Suprapubic skin (tissue), 4 donors: ENCODE results near the gene KIF13A. TPM values are rescaled to one million over a fixed set of nuclear protein-coding genes. Genes with fewer than 3 reads are reported as not detected.

ENCODE experiments used
- DNase-seq, 2 donors: peaks; one replicate each; pipeline ENCODE4 v3.0.0-alpha.2; 2019; ENCODE audit warnings: low spot score in 2 of 2
- H3K27ac ChIP-seq: fragments of 200-600 bp; sonication (generic); one replicate; pipeline ENCODE4 v1.5.1; 2019
- H3K27me3 ChIP-seq: fragments of 200-600 bp; sonication (generic); one replicate; pipeline ENCODE4 v1.5.1; 2019
- H3K36me3 ChIP-seq: fragments of 200-600 bp; sonication (generic); one replicate; pipeline ENCODE4 v1.5.1; 2019
- H3K4me1 ChIP-seq: fragments of 200-600 bp; sonication (generic); one replicate; pipeline ENCODE4 v1.5.1; 2019
- H3K4me3 ChIP-seq: fragments of 200-600 bp; sonication (generic); one replicate; pipeline ENCODE4 v1.5.1; 2019; ENCODE audit warnings: mild to moderate bottlenecking
- H3K9me3 ChIP-seq: fragments of 200-600 bp; sonication (generic); one replicate; pipeline ENCODE4 v1.5.1; 2019
- CTCF ChIP-seq, 2 donors: fragments of 200-600 bp in 1 of 2; fragments of 450-650 bp in 1 of 2; sonication (generic) in 1 of 2; IDR thresholded peaks; one replicate each; pipeline ENCODE4 v1.5.1; 2016 to 2019; ENCODE audit warnings: antibody characterized with exemption in 2 of 2, mild to moderate bottlenecking in 1 of 2, moderate library complexity in 1 of 2
- EP300 ChIP-seq: sonication (generic); formaldehyde crosslinking; IDR thresholded peaks from one replicate; pipeline ENCODE4 v1.6.1; 2017; ENCODE audit warnings: antibody characterized with exemption
- POLR2A ChIP-seq, 2 donors: fragments of 450-650 bp; IDR thresholded peaks; one replicate each; pipeline ENCODE4 v1.6.1; 2017; ENCODE audit warnings: antibody characterized with exemption in 2 of 2, mild to moderate bottlenecking in 2 of 2, moderate library complexity in 2 of 2
- POLR2AphosphoS5 ChIP-seq, 3 donors: sonication (generic); formaldehyde crosslinking; IDR thresholded peaks; one replicate each; pipeline ENCODE4 v1.6.1; 2017; ENCODE audit warnings: antibody characterized with exemption in 3 of 3
- WGBS: methylation state at CpG from one replicate; pipeline ENCODE4 v1.1.5; 2018; 5-methylcytosine and 5-hydroxymethylcytosine counted together
- total RNA-seq, 4 donors: library from RNA; depleted of rRNA; stranded (reverse); fragments of >200 nt; gene quantifications; one replicate each; pipeline ENCODE4 v1.1.0, GENCODE V29; 2016

KIF13A gene
- total RNA-seq, 4 donors from 2014 or later: 73.0 to 91.9 (median 78.9) TPM

DNA sequence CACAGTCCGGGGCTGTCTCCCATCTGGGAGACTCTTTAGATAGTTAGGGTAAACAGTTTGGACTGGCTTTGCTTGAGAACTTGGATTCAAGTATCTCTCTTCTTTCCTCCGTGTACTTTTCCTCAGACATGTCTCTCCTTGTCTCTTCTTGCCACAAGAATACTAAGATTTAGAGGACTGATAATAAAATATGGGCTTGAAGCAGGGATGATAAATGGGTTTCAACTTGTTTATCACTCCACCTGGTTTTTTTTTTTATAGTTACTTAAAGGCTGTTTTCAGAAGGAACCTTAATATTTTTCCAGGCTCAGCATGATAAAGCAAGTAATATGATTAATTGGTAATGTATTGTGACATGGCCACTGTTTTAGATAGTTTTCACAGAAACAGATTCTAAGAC is 40.9 kb upstream of the KIF13A start:
- H3K4me3 ChIP-seq: no peak overlapping the region
- H3K4me1 ChIP-seq: peaks cover 10% of the 10 kb centered on the region
- no peaks in the 10 kb centered on the region for H3K27me3 ChIP-seq
- no peak for TF ChIP-seq POLR2AphosphoS5 (IDR thresholded peaks at IDR 0.05)
- no peak for TF ChIP-seq EP300
- TF ChIP-seq CTCF (IDR thresholded peaks at IDR 0.05): no peak
- TF ChIP-seq POLR2A (IDR thresholded peaks at IDR 0.05): no peak
- no peaks in the 10 kb centered on the region for H3K36me3 ChIP-seq
- 42% methylated on average over 2 of the region's 2 CpGs for WGBS
- DNase-seq: no peak
- H3K27ac ChIP-seq: peak overlapping the region; percentile 65
- no peaks in the 10 kb centered on the region for H3K9me3 ChIP-seq

- TF ChIP-seq EP300 (no peak), POLR2AphosphoS5 (IDR thresholded peaks at IDR 0.05) (no peak), POLR2A (IDR thresholded peaks at IDR 0.05) (no peak), CTCF (IDR thresholded peaks at IDR 0.05) (no peak)
These were observed 38.2 kb upstream of the KIF13A start for GRCh38 chr6:18025596-18025995.

GRCh38 chr6:18024876-18025275 is 37.4 kb upstream of the KIF13A start:
- no peaks in the 10 kb centered on the region for H3K36me3 ChIP-seq
- no peak for DNase-seq
- no peaks in the 10 kb centered on the region for H3K9me3 ChIP-seq
- H3K27ac ChIP-seq: no peak overlapping the region
- H3K4me3 ChIP-seq: no peak overlapping the region
- no peaks in the 10 kb centered on the region for H3K27me3 ChIP-seq
- no peak for TF ChIP-seq CTCF (IDR thresholded peaks at IDR 0.05)
- TF ChIP-seq POLR2A (IDR thresholded peaks at IDR 0.05): no peak
- TF ChIP-seq POLR2AphosphoS5 (IDR thresholded peaks at IDR 0.05): no peak
- no peak for TF ChIP-seq EP300
- WGBS: 91% methylated on average over 5 of the region's 5 CpGs
- H3K4me1 ChIP-seq: peaks cover 22% of the 10 kb centered on the region

More at GRCh38 chr6:18025596-18025995, 38.2 kb upstream of the KIF13A start:
- no peaks in the 10 kb centered on the region for H3K36me3 ChIP-seq
- H3K4me3 ChIP-seq: no peak overlapping the region
- WGBS: 90% methylated on average over 6 of the region's 6 CpGs
- H3K9me3 ChIP-seq: no peaks in the 10 kb centered on the region
- no peaks in the 10 kb centered on the region for H3K27me3 ChIP-seq
- no peak for DNase-seq
- peaks cover 22% of the 10 kb centered on the region for H3K4me1 ChIP-seq
- H3K27ac ChIP-seq: no peak overlapping the region

DNA sequence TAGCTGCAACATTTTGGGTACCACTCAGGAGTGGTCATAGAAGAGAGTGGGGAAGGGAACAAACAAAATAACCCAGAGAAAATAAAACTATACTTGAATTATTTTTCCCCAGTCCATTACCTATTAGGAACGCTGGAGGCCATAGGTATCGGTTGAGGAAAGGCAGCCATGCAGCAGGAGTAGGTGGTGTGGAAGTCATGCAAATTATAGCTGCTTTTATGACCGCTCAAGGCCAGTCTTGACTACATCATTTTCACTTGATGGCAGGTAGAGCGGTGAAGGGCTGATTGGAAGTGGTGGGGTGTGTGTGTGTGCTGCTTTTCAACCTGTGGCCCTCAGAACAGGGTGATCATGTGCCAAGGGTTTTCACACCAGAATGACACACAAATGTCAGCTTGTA is 36.5 kb upstream of the KIF13A start:
- no peaks in the 10 kb centered on the region for H3K27me3 ChIP-seq
- H3K4me3 ChIP-seq: no peak overlapping the region
- 92% methylated on average over 4 of the region's 4 CpGs for WGBS
- no peak overlapping the region for H3K27ac ChIP-seq
- H3K4me1 ChIP-seq: peaks cover 17% of the 10 kb centered on the region
- no peaks in the 10 kb centered on the region for H3K36me3 ChIP-seq
- DNase-seq: no peak
- no peaks in the 10 kb centered on the region for H3K9me3 ChIP-seq
- TF ChIP-seq POLR2A (IDR thresholded peaks at IDR 0.05): no peak
- TF ChIP-seq CTCF (IDR thresholded peaks at IDR 0.05): no peak
- TF ChIP-seq POLR2AphosphoS5 (IDR thresholded peaks at IDR 0.05): no peak
- no peak for TF ChIP-seq EP300

- TF ChIP-seq CTCF (IDR thresholded peaks at IDR 0.05) (no peak), POLR2AphosphoS5 (IDR thresholded peaks at IDR 0.05) (no peak), POLR2A (IDR thresholded peaks at IDR 0.05) (no peak), EP300 (no peak)
- 39% methylated on average over 11 of the region's 11 CpGs for WGBS
- no peak for DNase-seq
These were observed 35.2 kb upstream of the KIF13A start for GRCh38 chr6:18022398-18023231.

More at GRCh38 chr6:18022398-18023231, 35.2 kb upstream of the KIF13A start:
- no peaks in the 10 kb centered on the region for H3K27me3 ChIP-seq
- peaks cover 13% of the 10 kb centered on the region for H3K4me1 ChIP-seq
- peak overlapping the region; percentile 10 for H3K27ac ChIP-seq
- H3K36me3 ChIP-seq: no peaks in the 10 kb centered on the region
- H3K9me3 ChIP-seq: no peaks in the 10 kb centered on the region
- no peak overlapping the region for H3K4me3 ChIP-seq
